Measurements from ENCODE around the gene AQP12B. TPM values are rescaled to one million over a fixed set of nuclear protein-coding genes. Genes with fewer than 3 reads are reported as not detected.

Gene AQP12B
- total RNA-seq, 1 experiment from 2014 or later: not detected

DNA sequence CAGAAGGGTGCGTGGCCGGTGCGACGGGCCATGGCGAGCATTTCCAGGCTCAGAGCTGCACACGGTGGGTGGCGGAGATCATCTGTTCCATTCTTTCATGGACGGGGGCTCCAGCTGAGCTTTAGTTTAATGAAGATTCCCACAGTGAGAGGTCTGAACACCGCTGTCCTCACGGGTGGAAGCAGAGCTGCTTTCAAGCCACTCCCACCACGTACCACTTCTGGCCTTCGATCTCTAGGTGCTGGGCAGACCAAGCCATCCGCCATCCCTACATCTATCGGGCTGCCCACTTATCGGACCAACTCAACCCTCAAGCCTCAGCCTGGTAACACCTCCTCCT is 38.9 kb downstream of the AQP12B start:
- H2BK12ac ChIP-seq (ENCODE audit: insufficient read length, low read depth, low read length): no peak overlapping the region
- H2BK120ac ChIP-seq (ENCODE audit: low read depth, low read length, poor library complexity, severe bottlenecking): no peak overlapping the region
- no peak overlapping the region for H2BK15ac ChIP-seq (ENCODE audit: low read depth, low read length)
- Mint-ChIP-seq H3K36me3 (ENCODE audit: insufficient read depth in 1 of 3, low read depth in 3 of 3) (no peaks in the 10 kb centered on the region; a peak in 1 of 7 replicates), H3K27me3 (ENCODE audit: low read depth) (peaks cover 37% of the 10 kb centered on the region), H3K27ac (no peak overlapping the region), H3K9me3 (no peaks in the 10 kb centered on the region; a peak in 3 of 5 replicates), H3K4me1 (peaks cover 5 to 8% of the 10 kb centered on the region in 2 experiments), H3K4me3 (no peak overlapping the region)
- H3K79me2 ChIP-seq (ENCODE audit: insufficient read depth, low read length): no peaks in the 10 kb centered on the region
- no peak overlapping the region for H4K8ac ChIP-seq (replicated peaks; ENCODE audit: insufficient read length, low read depth, low read length)
- H3K27me3 ChIP-seq (ENCODE audit: insufficient read depth, low read length): no peaks in the 10 kb centered on the region
- H3K4me2 ChIP-seq (ENCODE audit: insufficient read depth, insufficient read length, low read length): no peak overlapping the region
- no peak for DNase-seq
- no peak overlapping the region for H4K91ac ChIP-seq (ENCODE audit: insufficient read length, low read depth, low read length)
- no peak overlapping the region for H3K14ac ChIP-seq (ENCODE audit: insufficient read depth, low read length)
- H4K20me1 ChIP-seq (ENCODE audit: control insufficient read depth, insufficient read depth, insufficient read length): no peaks in the 10 kb centered on the region
- no peak overlapping the region for H3T11ph ChIP-seq (ENCODE audit: low read length)
- no peak overlapping the region for H3K27ac ChIP-seq (ENCODE audit: insufficient read length, low read depth, low read length)
- H2BK20ac ChIP-seq (ENCODE audit: low read depth, low read length, poor library complexity, severe bottlenecking): no peak overlapping the region
- no peak overlapping the region for H2BK5ac ChIP-seq (ENCODE audit: insufficient read length, low read length)
- no peaks in the 10 kb centered on the region for H3K9me3 ChIP-seq (ENCODE audit: control insufficient read depth, low read depth, low read length)
- no peak overlapping the region for H4K5ac ChIP-seq (ENCODE audit: insufficient read length, low read depth, low read length)
- no peak overlapping the region for H2AFZ ChIP-seq (ENCODE audit: low read length)
- TF ChIP-seq, protein P1, sequence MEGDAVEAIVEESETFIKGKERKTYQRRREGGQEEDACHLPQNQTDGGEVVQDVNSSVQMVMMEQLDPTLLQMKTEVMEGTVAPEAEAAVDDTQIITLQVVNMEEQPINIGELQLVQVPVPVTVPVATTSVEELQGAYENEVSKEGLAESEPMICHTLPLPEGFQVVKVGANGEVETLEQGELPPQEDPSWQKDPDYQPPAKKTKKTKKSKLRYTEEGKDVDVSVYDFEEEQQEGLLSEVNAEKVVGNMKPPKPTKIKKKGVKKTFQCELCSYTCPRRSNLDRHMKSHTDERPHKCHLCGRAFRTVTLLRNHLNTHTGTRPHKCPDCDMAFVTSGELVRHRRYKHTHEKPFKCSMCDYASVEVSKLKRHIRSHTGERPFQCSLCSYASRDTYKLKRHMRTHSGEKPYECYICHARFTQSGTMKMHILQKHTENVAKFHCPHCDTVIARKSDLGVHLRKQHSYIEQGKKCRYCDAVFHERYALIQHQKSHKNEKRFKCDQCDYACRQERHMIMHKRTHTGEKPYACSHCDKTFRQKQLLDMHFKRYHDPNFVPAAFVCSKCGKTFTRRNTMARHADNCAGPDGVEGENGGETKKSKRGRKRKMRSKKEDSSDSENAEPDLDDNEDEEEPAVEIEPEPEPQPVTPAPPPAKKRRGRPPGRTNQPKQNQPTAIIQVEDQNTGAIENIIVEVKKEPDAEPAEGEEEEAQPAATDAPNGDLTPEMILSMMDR (conservative IDR thresholded peaks at IDR 0.05): no peak
- H3K23ac ChIP-seq (ENCODE audit: insufficient read length, low read depth, low read length): no peak overlapping the region
- H3K18ac ChIP-seq (ENCODE audit: insufficient read length, low read depth, low read length): no peak overlapping the region
- no peaks in the 10 kb centered on the region for H3K4me1 ChIP-seq (ENCODE audit: insufficient read depth, low read length)
- no peak overlapping the region for H3K9ac ChIP-seq (ENCODE audit: extremely low read depth, insufficient read length, low read length)
- no peak overlapping the region for H2AK5ac ChIP-seq (ENCODE audit: insufficient read length, low read length)
- H3K4ac ChIP-seq (ENCODE audit: low read depth, low read length): no peak overlapping the region
- H3K23me2 ChIP-seq (ENCODE audit: insufficient read length, low read depth, low read length, poor library complexity, severe bottlenecking): no peaks in the 10 kb centered on the region
- no peak overlapping the region for H3K56ac ChIP-seq (ENCODE audit: insufficient read length, low read depth, low read length)
- WGBS (ENCODE audit: extremely low coverage, insufficient read length, low lambda C conversion rate): no CpG with 5 or more reads among the region's 15 CpGs
- H3K79me1 ChIP-seq (ENCODE audit: insufficient read depth, low read depth, low read length, poor library complexity, severe bottlenecking): no peaks in the 10 kb centered on the region
